Right ventricle myocardium superior (tissue), 1 donor: ENCODE results near the gene HLA-DOA. TPM values are rescaled to one million over a fixed set of nuclear protein-coding genes. Genes with fewer than 3 reads are reported as not detected.

ENCODE experiments used
- total RNA-seq: library from RNA; stranded (reverse); fragmentation: NEBNext Ultra II Directional; extraction: Animal tissue kit (Norgen Biotek cat#: 25700); gene quantifications from one replicate; pipeline ENCODE4 v1.2.1, GENCODE V29; 2021
- donor health status: DM: no; HTN: yes; CAD: no; lungs with severe emphysema.

Gene HLA-DOA
- total RNA-seq, 1 donor from 2014 or later, result 1.2 TPM

Other genes with a start within 250 kb of the HLA-DOA start
- 1.7 TPM for gene HLA-DQB2, start 246.1 kb downstream of the HLA-DOA start, total RNA-seq
- not detected for gene HLA-DOB, start 192.6 kb downstream of the HLA-DOA start, total RNA-seq
- gene TAP2, start 170.9 kb downstream of the HLA-DOA start, total RNA-seq, result 19.3 TPM
- gene PSMB8, start 165.5 kb downstream of the HLA-DOA start, total RNA-seq, result 16.7 TPM
- gene TAP1, start 155.9 kb downstream of the HLA-DOA start, total RNA-seq, result 14.9 TPM
- gene PSMB9, start 155.4 kb downstream of the HLA-DOA start, total RNA-seq, result 12.6 TPM
- gene HLA-DMB, start 68.6 kb downstream of the HLA-DOA start, total RNA-seq, result 10.4 TPM
- 16.3 TPM for gene HLA-DMA, start 56.5 kb downstream of the HLA-DOA start, total RNA-seq
- gene BRD2, start 41.0 kb downstream of the HLA-DOA start, total RNA-seq, result 62.6 TPM
- gene HLA-DPA1, start 64.1 kb upstream of the HLA-DOA start, total RNA-seq, result 34.1 TPM
- gene HLA-DPB1, start 66.4 kb upstream of the HLA-DOA start, total RNA-seq, result 29.8 TPM
- 0.94 TPM for gene COL11A2, start 182.9 kb upstream of the HLA-DOA start, total RNA-seq
- 37.9 TPM for gene RXRB, start 191.1 kb upstream of the HLA-DOA start, total RNA-seq
- 46.0 TPM for gene SLC39A7, start 191.3 kb upstream of the HLA-DOA start, total RNA-seq
- gene HSD17B8, start 195.1 kb upstream of the HLA-DOA start, total RNA-seq, result 25.1 TPM
- gene RING1, start 198.9 kb upstream of the HLA-DOA start, total RNA-seq, result 26.4 TPM